GM18907 (cell line): ENCODE measurements around the gene DUSP11.
"Not testable (repeated sequence)": the region's sequence is repeated elsewhere in the genome, so short reads cannot be mapped to it uniquely, and the experiment has no call there.

Source experiments
- ATAC-seq: cut with Tn5 transposase; IDR thresholded peaks from one replicate; pipeline ENCODE4 v1.9.1; 2021; ENCODE audit warnings: mild to moderate bottlenecking, moderate library complexity; ENCODE audit not compliant: unreplicated experiment

Gene DUSP11

GRCh38 chr2:73776381-73776780 lies 3.5 kb downstream of the DUSP11 start:
- no peak for ATAC-seq

- ATAC-seq = no peak
These were observed 7.1 kb downstream of the DUSP11 start for GRCh38 chr2:73772819-73773218.

GRCh38 chr2:73770725-73771124 lies 9.2 kb downstream of the DUSP11 start:
- ATAC-seq = no peak

- ATAC-seq = no peak
These were observed 12.9 kb downstream of the DUSP11 start for GRCh38 chr2:73766994-73767393.

- ATAC-seq = no peak
These were observed 13.6 kb downstream of the DUSP11 start for GRCh38 chr2:73766349-73766748.

GRCh38 chr2:73764945-73765344 lies 15.0 kb downstream of the DUSP11 start:
- ATAC-seq = no peak

- no peak for ATAC-seq
These were observed 17.3 kb downstream of the DUSP11 start for GRCh38 chr2:73762571-73762970.

GRCh38 chr2:73759904-73760303 lies 20.0 kb downstream of the DUSP11 start:
- ATAC-seq = no peak

GRCh38 chr2:73759285-73759764 lies 20.6 kb downstream of the DUSP11 start:
- ATAC-seq = no peak

GRCh38 chr2:73754332-73754731 lies 25.6 kb downstream of the DUSP11 start:
- not testable (repeated sequence) for ATAC-seq

GRCh38 chr2:73749314-73749713 lies 30.6 kb downstream of the DUSP11 start:
- ATAC-seq = no peak

- no peak for ATAC-seq
These were observed 33.1 kb downstream of the DUSP11 start for GRCh38 chr2:73746877-73747208.

- ATAC-seq = no peak
These were observed 33.7 kb downstream of the DUSP11 start for GRCh38 chr2:73746015-73746876.

GRCh38 chr2:73740767-73741166 lies 39.1 kb downstream of the DUSP11 start:
- no peak for ATAC-seq

- ATAC-seq = no peak
These were observed 40.8 kb downstream of the DUSP11 start for GRCh38 chr2:73739101-73739500.

GRCh38 chr2:73736855-73737779 lies 42.8 kb downstream of the DUSP11 start, which contains the start of gene TPRKB:
Gene TPRKB (minus strand): TSS chr2:73737345. CDS start chr2:73734569, 2,776 bp downstream.
- peak; percentile 93 for ATAC-seq

GRCh38 chr2:73736378-73736777 lies 43.5 kb downstream of the DUSP11 start:
- no peak for ATAC-seq

GRCh38 chr2:73730810-73731209 lies 49.1 kb downstream of the DUSP11 start:
- no peak for ATAC-seq

GRCh38 chr2:73728711-73729110 lies 51.2 kb downstream of the DUSP11 start:
- no peak for ATAC-seq

- no peak for ATAC-seq
These were observed 51.9 kb downstream of the DUSP11 start for GRCh38 chr2:73728043-73728442.

- ATAC-seq = not testable (repeated sequence)
These were observed 53.2 kb downstream of the DUSP11 start for GRCh38 chr2:73726657-73727056.
